Measurements from ENCODE around the gene EIF4E3.
A peak's percentile ranks its signal among the peaks of the same experiment; 100 is the strongest.

EIF4E3 gene

GRCh38 chr3:71662568-71662967 is 62.6 kb downstream of the EIF4E3 start:
- H3K4me3 Mint-ChIP-seq, result no peak overlapping the region
- H3K36me3 Mint-ChIP-seq, result peaks cover 21% of the 10 kb centered on the region
- CTCF ChIA-PET, result interaction anchor here (0.9 kb wide), 1 partner anchor 76 kb away, joined by 3 read pairs; no protein-coding TSS in a partner anchor
- no peak for DNase-seq
- no peaks in the 10 kb centered on the region for H3K27me3 Mint-ChIP-seq
- peak overlapping the region; percentile 34 for H3K27ac Mint-ChIP-seq
- peaks cover 12% of the 10 kb centered on the region for H3K9me3 Mint-ChIP-seq
- H3K4me1 Mint-ChIP-seq, result peaks cover 12% of the 10 kb centered on the region

GRCh38 chr3:71662056-71662455 is 63.1 kb downstream of the EIF4E3 start:
- Mint-ChIP-seq H3K4me3 (no peak overlapping the region), H3K36me3 (peaks cover 21% of the 10 kb centered on the region), H3K27me3 (no peaks in the 10 kb centered on the region), H3K9me3 (peaks cover 12% of the 10 kb centered on the region), H3K27ac (peak overlapping the region; percentile 34), H3K4me1 (peaks cover 12% of the 10 kb centered on the region)
- CTCF ChIA-PET, result interaction anchor here (0.9 kb wide), 1 partner anchor 76 kb away, joined by 3 read pairs; no protein-coding TSS in a partner anchor
- no peak for DNase-seq

- Mint-ChIP-seq H3K36me3 (peaks cover 9% of the 10 kb centered on the region), H3K4me3 (no peak overlapping the region), H3K27me3 (no peaks in the 10 kb centered on the region), H3K9me3 (no peaks in the 10 kb centered on the region), H3K27ac (no peak overlapping the region), H3K4me1 (peaks cover 12% of the 10 kb centered on the region)
- CTCF ChIA-PET, result no interaction called here
- DNase-seq, result no peak
Measured at GRCh38 chr3:71659864-71660591, 65.2 kb downstream of the EIF4E3 start.

GRCh38 chr3:71657831-71658530 is 67.2 kb downstream of the EIF4E3 start:
- CTCF ChIA-PET, result interaction anchor here (0.6 kb wide), 1 partner anchor 352 kb away, joined by 3 read pairs; no protein-coding TSS in a partner anchor
- H3K9me3 Mint-ChIP-seq, result no peaks in the 10 kb centered on the region
- DNase-seq, result no peak

GRCh38 chr3:71655061-71655460 is 70.1 kb downstream of the EIF4E3 start:
- DNase-seq, result no peak
- Mint-ChIP-seq H3K36me3 (no peaks in the 10 kb centered on the region), H3K9me3 (no peaks in the 10 kb centered on the region), H3K27ac (no peak overlapping the region), H3K27me3 (no peaks in the 10 kb centered on the region), H3K4me1 (peaks cover 2% of the 10 kb centered on the region), H3K4me3 (no peak overlapping the region)
- CTCF ChIA-PET, result interaction anchor here (0.6 to 2.3 kb wide), 3 partner anchors 18 to 47 kb away, joined by 3 to 6 read pairs (median 5); no protein-coding TSS in a partner anchor

More at GRCh38 chr3:71657831-71658530, 67.2 kb downstream of the EIF4E3 start:
- H3K27me3 Mint-ChIP-seq, result no peaks in the 10 kb centered on the region
- no peak overlapping the region for H3K4me3 Mint-ChIP-seq
- H3K4me1 Mint-ChIP-seq, result peaks cover 12% of the 10 kb centered on the region
- peaks cover 7% of the 10 kb centered on the region for H3K36me3 Mint-ChIP-seq
- peak overlapping the region; percentile 4 for H3K27ac Mint-ChIP-seq

GRCh38 chr3:71653414-71653807 is 71.8 kb downstream of the EIF4E3 start:
- no peaks in the 10 kb centered on the region for H3K27me3 Mint-ChIP-seq
- no peak overlapping the region for H3K4me3 Mint-ChIP-seq
- DNase-seq, result no peak
- no peaks in the 10 kb centered on the region for H3K9me3 Mint-ChIP-seq
- H3K4me1 Mint-ChIP-seq, result peaks cover 2% of the 10 kb centered on the region
- CTCF ChIA-PET, result interaction anchor here (1.1 kb wide), 1 partner anchor 1533 kb away, joined by 3 read pairs; no protein-coding TSS in a partner anchor
- no peak overlapping the region for H3K27ac Mint-ChIP-seq
- no peaks in the 10 kb centered on the region for H3K36me3 Mint-ChIP-seq

- Mint-ChIP-seq H3K9me3 (no peaks in the 10 kb centered on the region), H3K4me3 (no peak overlapping the region), H3K27me3 (no peaks in the 10 kb centered on the region), H3K36me3 (no peaks in the 10 kb centered on the region), H3K4me1 (peaks cover 2% of the 10 kb centered on the region), H3K27ac (no peak overlapping the region)
- CTCF ChIA-PET, result interaction anchor here (1.1 kb wide), 1 partner anchor 1532 kb away, joined by 3 read pairs; no protein-coding TSS in a partner anchor
- DNase-seq, result peak; percentile 24
Measured at GRCh38 chr3:71652781-71653413, 72.3 kb downstream of the EIF4E3 start.

GRCh38 chr3:71651625-71652024 is 73.6 kb downstream of the EIF4E3 start:
- Mint-ChIP-seq H3K9me3 (no peaks in the 10 kb centered on the region), H3K4me3 (no peak overlapping the region), H3K27me3 (no peaks in the 10 kb centered on the region), H3K36me3 (no peaks in the 10 kb centered on the region), H3K4me1 (peaks cover 2% of the 10 kb centered on the region), H3K27ac (no peak overlapping the region)
- CTCF ChIA-PET, result no interaction called here
- no peak for DNase-seq

- Mint-ChIP-seq H3K27me3 (no peaks in the 10 kb centered on the region), H3K9me3 (no peaks in the 10 kb centered on the region), H3K4me1 (peaks cover 2% of the 10 kb centered on the region), H3K27ac (no peak overlapping the region), H3K4me3 (no peak overlapping the region), H3K36me3 (no peaks in the 10 kb centered on the region)
- DNase-seq, result no peak
- CTCF ChIA-PET, result interaction anchor here (0.6 kb wide), 1 partner anchor 31 kb away, joined by 3 read pairs; no protein-coding TSS in a partner anchor
Measured at GRCh38 chr3:71650372-71650771, 74.8 kb downstream of the EIF4E3 start.

GRCh38 chr3:71649757-71650156 is 75.4 kb downstream of the EIF4E3 start:
- no peaks in the 10 kb centered on the region for H3K9me3 Mint-ChIP-seq
- no peak for DNase-seq
- H3K27ac Mint-ChIP-seq, result no peak overlapping the region
- CTCF ChIA-PET, result interaction anchor here (1.5 kb wide), 1 partner anchor 1100 kb away, joined by 3 read pairs; no protein-coding TSS in a partner anchor
- peaks cover 2% of the 10 kb centered on the region for H3K4me1 Mint-ChIP-seq
- H3K27me3 Mint-ChIP-seq, result no peaks in the 10 kb centered on the region
- H3K36me3 Mint-ChIP-seq, result no peaks in the 10 kb centered on the region
- no peak overlapping the region for H3K4me3 Mint-ChIP-seq

- DNase-seq, result no peak
- Mint-ChIP-seq H3K4me1 (peaks cover 2% of the 10 kb centered on the region), H3K9me3 (no peaks in the 10 kb centered on the region), H3K27me3 (no peaks in the 10 kb centered on the region), H3K27ac (no peak overlapping the region), H3K36me3 (no peaks in the 10 kb centered on the region), H3K4me3 (no peak overlapping the region)
- CTCF ChIA-PET, result no interaction called here
Measured at GRCh38 chr3:71647751-71648150, 77.5 kb downstream of the EIF4E3 start.

- DNase-seq, result no peak
- CTCF ChIA-PET, result no interaction called here
- no peak overlapping the region for H3K27ac Mint-ChIP-seq
- no peaks in the 10 kb centered on the region for H3K36me3 Mint-ChIP-seq
- no peaks in the 10 kb centered on the region for H3K9me3 Mint-ChIP-seq
- no peaks in the 10 kb centered on the region for H3K27me3 Mint-ChIP-seq
- no peak overlapping the region for H3K4me3 Mint-ChIP-seq
- H3K4me1 Mint-ChIP-seq, result no peaks in the 10 kb centered on the region
Measured at GRCh38 chr3:71646971-71647370, 78.2 kb downstream of the EIF4E3 start.

- DNase-seq, result no peak
- no peaks in the 10 kb centered on the region for H3K27me3 Mint-ChIP-seq
- no peak overlapping the region for H3K27ac Mint-ChIP-seq
- H3K9me3 Mint-ChIP-seq, result no peaks in the 10 kb centered on the region
- H3K36me3 Mint-ChIP-seq, result no peaks in the 10 kb centered on the region
- no peak overlapping the region for H3K4me3 Mint-ChIP-seq
- no peaks in the 10 kb centered on the region for H3K4me1 Mint-ChIP-seq
- CTCF ChIA-PET, result interaction anchor here (1.4 kb wide), 2 partner anchors 12 to 49 kb away, joined by 3 read pairs; no protein-coding TSS in a partner anchor
Measured at GRCh38 chr3:71645140-71645539, 80.1 kb downstream of the EIF4E3 start.

- H3K4me1 Mint-ChIP-seq, result no peaks in the 10 kb centered on the region
- no peaks in the 10 kb centered on the region for H3K27me3 Mint-ChIP-seq
- no peaks in the 10 kb centered on the region for H3K36me3 Mint-ChIP-seq
- H3K27ac Mint-ChIP-seq, result no peak overlapping the region
- CTCF ChIA-PET, result no interaction called here
- H3K4me3 Mint-ChIP-seq, result no peak overlapping the region
- no peak for DNase-seq
- no peaks in the 10 kb centered on the region for H3K9me3 Mint-ChIP-seq
Measured at GRCh38 chr3:71641674-71642073, 83.5 kb downstream of the EIF4E3 start.
